ENCODE results near the gene ALPI.

- TF ChIP-seq CTCF (IDR thresholded peaks at IDR 0.05; ENCODE audit: low read depth, low read length) (no peak), EZH2phosphoT487 (IDR thresholded peaks at IDR 0.05; ENCODE audit: low read depth) (no peak)
Observed at GRCh38 chr2:232464544-232464885, 8.6 kb downstream of the ALPI start.
